ENCODE results near the gene RLBP1.
A peak's percentile ranks its signal among the peaks of the same experiment; 100 is the strongest.

The RLBP1 gene

GRCh38 chr15:89177633-89178306 lies 43.6 kb downstream of the RLBP1 start:
- FAIRE-seq = peak; percentile 44

- FAIRE-seq = no peak
Measured at GRCh38 chr15:89177116-89177515, 44.3 kb downstream of the RLBP1 start.

- no peak for FAIRE-seq
Measured at GRCh38 chr15:89175617-89176191, 45.7 kb downstream of the RLBP1 start.

- no peak for FAIRE-seq
Measured at GRCh38 chr15:89174476-89174875, 46.9 kb downstream of the RLBP1 start.

- no peak for FAIRE-seq
Measured at GRCh38 chr15:89172921-89173320, 48.5 kb downstream of the RLBP1 start.

- no peak for FAIRE-seq
Measured at GRCh38 chr15:89171136-89172072, 50.0 kb downstream of the RLBP1 start.

GRCh38 chr15:89170364-89170763 lies 51.0 kb downstream of the RLBP1 start:
- no peak for FAIRE-seq

- no peak for FAIRE-seq
Measured at GRCh38 chr15:89168316-89168833, 53.0 kb downstream of the RLBP1 start.

- FAIRE-seq = no peak
Measured at GRCh38 chr15:89167267-89168176, 53.9 kb downstream of the RLBP1 start.

- no peak for FAIRE-seq
Measured at GRCh38 chr15:89165677-89166076, 55.7 kb downstream of the RLBP1 start.

- FAIRE-seq = no peak
Measured at GRCh38 chr15:89164712-89165211, 56.6 kb downstream of the RLBP1 start.

- no peak for FAIRE-seq
Measured at GRCh38 chr15:89163271-89164055, 57.9 kb downstream of the RLBP1 start.

GRCh38 chr15:89161666-89162065 lies 59.7 kb downstream of the RLBP1 start:
- no peak for FAIRE-seq
